GM12891 (cell line): ENCODE measurements around the gene USP38.

ENCODE experiments used
- POLR2A ChIP-seq: IDR thresholded peaks from 2 replicates; pipeline ENCODE4 v1.6.1; 2011; ENCODE audit warnings: low read depth, low read length, control low read depth
- TAF1 ChIP-seq: IDR thresholded peaks from 2 replicates; pipeline ENCODE4 v1.6.1; 2011; ENCODE audit warnings: low read depth, low read length, control low read depth

DNA sequence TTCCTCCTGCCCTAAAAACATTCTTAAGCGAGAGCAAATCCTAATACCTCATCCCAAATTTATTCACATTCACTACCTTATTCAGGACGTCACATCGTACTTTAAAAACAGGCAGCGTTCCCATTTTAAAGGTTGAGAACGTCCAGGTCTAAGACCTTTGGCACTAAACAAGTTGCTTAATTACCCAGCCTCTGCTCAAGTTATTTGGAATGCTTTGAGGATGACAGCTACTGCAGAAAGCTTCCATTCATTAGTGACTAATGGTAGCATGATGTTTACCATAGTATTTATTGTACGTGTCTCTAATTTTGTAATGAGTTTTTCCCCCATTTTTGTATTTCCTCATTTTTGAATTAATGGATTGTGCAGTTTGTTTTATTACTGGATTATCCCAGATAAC, 1.5 kb downstream of the USP38 start:
- TF ChIP-seq POLR2A (no peak), TAF1 (no peak)
